ENCODE results near the gene TSPEAR.

TSPEAR gene

DNA sequence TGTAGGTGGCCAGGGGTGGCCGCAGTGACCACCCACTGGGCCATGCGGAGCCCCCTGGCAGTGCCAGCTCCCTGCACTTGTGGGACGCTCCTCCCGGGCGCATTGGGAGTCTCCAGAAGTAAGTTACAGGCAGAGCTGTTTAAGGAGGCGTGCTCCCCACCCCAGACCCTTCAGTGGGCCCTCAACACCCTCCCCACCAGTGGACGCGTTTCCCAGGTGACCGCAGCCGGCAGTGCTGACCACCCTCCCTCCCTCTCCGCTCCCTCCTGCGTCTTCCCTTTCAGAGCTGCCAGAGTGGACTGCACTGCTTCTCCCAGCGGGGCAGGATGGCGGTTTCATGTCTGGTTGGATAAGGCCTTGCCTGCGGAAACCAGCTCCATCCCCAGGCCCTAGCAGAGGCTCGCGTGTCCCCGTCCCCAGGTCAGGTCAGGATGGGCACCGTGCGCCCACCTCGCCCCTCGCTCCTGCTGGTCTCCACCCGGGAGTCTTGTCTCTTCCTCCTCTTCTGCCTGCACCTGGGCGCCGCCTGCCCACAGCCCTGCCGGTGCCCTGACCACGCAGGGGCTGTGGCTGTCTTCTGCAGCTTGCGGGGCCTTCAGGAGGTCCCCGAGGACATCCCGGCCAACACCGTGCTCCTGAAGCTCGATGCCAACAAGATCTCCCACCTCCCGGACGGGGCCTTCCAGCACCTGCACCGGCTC, 255.0 kb downstream of the TSPEAR start:
- no peak for DNase-seq

DNA sequence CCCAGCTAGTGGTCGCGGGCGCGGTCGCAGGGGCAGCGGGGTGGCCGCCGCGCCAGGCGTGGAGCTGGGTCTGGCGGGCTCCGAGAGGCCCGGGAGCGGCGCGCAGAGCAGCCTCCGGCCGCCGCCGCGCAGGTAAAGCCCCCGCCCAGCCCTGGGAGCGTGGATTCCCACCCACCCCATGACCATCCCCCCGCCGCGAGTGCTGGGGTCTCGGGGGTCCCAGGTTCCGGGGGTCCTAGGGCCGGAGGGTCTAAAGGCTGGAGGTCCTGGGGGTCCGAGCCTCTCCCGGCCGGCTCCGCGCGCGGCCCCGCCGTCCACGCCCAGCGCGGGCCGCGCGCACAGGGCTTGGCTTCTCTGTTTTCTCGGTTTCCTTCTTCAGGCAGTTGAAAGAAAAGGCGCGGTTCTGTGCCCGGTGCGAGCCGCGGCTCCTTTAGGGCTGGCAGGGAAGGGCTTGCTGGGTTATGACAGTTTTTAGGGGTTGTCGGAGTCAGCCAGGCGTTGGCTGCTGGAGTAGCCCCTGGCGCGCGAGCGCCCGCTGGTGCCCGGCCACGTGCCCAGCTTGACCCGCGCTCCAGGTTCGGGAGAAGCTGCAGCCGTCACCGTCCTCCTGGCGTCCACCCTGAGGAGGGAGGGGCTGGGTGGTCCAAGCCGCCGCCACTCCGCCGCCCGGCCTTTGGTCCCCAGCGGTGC, 255.7 kb downstream of the TSPEAR start:
- peak in 2 of 5 experiments; percentile 4 to 54 for DNase-seq

DNA sequence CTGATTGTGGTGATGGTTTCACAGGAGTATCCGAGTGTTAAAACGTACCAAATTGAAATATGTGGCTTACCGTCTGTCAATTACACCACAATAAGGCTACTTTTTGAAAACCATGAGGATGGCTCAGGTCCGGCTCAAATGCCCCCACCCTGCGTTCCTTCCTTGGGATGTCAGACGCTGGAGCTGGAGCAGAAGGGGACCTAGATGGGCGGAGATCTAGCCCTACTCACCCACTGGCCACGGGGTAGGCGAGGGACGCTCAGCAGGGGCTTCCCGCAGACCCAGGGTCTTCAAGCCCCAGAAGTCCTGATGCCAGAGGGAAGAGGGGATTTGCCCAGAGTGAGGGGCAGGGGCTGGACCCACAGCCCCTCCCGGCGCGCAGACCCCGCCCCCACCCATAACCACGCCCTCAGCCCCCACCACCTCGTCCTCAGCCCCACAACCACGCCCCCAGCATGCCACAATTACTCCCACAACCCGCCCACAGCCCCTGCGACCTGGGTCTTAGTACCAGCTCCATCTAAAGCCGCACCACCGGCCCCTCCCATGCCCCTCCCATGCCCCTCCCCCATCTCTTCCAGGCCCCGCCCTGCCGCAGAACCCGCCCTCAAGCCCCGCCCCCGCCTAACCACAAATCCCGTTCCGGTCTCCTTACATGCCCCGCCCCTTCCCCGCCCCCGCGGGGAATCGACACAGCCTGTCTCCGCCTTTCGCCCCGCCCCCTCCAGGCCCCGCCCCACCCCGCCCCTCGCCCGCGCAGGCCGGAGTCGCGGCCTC, 256.4 kb downstream of the TSPEAR start, which contains the start of gene LRRC3:
LRRC3 (plus strand) TSS at position 764 of the 777 bp plus-strand sequence. CDS start 1,135 bp downstream, outside the sequence.
- peak; percentile 54 to 82 (median 78) for DNase-seq

DNA sequence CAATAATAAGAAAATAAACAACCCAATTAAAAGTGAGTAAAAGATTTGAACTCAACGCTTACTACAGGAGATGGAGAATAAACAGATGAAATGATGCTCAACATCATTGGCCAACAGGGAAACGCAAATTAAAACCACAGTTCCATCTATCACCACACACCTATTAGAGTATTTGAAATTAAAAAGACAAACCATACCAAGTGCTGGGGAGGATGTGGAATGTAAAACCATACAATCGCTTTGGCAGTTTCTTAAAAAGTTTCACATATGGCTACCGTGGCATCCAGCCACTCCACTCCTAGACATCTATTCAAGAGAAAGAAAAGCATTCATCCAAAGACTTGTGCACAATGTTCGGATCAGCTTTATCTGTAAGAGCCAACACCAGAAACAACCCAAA, 257.3 kb downstream of the TSPEAR start:
- DNase-seq = no peak

DNA sequence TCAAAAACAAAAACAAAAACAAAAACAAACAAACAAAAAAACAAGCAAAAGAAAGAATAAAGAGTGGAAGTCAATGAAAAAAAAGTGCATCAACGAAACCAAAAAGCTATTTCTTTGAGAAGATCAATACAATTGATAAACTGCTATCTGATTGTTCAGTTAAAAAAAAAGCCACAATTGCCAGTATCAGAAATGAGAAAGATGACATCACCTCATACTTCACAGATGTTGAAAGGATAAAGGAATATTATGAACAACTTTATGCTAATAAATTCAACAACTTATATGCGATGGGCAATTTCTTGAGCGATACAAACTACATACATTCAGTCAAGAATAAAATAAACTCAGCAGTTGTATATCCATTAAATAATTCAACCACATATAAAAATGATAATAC, 258.3 kb downstream of the TSPEAR start:
- no peak for DNase-seq

DNA sequence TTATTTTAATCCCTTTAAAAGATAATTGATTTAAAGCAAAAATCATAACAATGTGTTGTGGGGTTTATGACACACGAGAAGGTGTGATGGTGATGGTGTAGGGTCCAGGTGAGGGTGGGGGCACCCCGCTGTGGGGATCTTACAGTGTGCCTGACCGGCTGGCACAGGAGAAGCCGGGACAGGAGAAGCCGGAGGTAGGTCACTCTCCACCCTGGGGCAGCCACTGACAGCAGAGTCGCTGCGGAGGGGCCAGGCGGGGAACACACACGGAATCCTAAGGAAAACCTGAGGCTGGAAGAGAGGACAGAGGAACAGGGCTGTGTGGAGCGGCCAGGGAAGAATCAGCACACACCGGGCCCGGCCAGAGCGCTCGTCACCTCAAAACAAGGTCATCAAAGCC, 260.4 kb downstream of the TSPEAR start:
- DNase-seq = no peak

DNA sequence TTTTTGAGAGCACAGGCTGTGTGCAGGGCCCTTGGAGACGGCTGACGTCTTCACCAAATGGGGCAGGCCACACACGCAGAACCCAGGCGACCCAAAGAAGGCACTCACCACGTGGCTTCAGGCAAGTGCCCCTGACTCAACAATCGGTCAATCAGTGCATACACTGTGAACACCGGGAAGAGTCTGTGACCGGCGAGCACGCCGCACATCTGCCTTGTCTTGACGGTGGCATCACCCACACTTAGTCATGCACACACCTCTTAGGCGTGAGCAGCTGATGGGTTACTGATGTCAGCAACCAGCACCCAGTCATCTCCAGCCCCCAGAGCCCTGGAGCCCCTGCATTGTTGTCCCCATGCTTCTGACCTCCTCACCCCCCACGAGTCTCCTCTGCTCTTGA, 261.0 kb downstream of the TSPEAR start:
- DNase-seq = no peak

DNA sequence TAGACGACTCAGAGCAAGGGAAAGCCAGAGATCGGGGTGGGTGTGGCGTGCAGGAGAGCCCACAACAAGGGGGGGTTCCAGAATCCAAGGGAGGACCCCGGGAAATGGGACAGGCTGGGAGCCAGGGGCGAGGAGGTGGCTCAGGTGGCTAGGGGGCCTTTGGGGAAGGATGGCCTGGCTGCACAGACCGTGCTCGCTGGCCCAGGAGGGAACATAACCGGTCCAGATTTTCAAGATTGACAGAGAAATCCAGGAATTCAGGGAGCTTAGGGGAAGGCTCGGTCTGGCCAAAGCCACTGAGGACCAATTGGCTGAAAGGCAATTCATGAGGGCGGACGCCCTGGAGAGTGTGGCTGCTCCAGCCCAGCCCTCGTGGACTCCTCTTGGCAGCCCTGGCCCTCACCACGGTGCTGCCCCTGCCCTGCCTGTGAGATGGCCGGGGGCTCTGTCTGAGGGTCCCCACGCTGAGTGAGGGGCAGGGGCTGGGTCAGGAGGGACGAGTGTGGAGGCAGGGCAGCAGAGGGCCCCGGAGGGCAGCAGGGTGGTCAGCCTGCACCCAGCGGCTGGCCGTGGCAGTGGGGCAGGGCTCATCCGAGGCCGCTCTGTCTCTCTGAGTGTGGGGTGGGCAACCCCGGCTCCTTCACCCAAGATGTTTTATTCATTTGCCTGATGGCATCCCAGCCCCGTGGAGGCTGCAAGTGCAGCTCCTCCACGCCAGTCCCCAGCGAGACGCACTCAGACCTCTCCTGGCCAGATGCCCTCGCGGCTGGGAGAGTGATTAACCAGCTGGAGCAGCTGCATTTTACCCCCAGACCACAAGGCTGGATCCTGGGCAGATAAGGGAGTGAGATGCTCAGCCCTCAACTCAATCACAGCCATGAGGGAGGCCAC, 261.7 kb downstream of the TSPEAR start:
- DNase-seq = no peak

DNA sequence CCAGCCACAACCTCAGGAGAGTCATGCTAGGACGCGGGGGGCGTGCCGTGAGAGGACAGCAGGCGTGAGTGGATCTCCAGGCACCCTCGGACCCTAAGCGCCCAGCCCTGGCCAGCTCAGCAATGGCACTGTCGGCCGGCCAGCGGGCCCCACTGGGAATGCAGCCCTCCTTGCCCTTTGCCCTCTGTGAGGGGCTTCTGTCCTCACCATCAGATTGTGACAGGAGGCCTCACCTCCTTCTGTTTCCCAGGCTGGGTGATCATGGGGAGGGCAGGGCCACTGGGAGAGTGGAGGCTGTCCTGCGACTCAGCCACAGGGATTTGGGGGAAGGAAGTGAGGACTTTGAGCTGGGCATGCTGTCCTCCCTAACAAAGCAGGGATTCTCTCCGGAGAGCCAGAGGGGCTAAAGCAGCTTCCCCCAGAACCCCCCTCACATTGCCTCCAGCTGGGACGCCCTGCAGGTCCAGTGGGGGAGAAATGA, 262.7 kb downstream of the TSPEAR start:
- DNase-seq = no peak

Measured in T-helper 2 cell (primary cell).